Measurements from ENCODE around the gene FAS. TPM values are rescaled to one million over a fixed set of nuclear protein-coding genes. Genes with fewer than 3 reads are reported as not detected.

Gene FAS
- polyA plus RNA-seq, 3 donors = 27.3 to 28.9 (median 27.9) TPM

GRCh38 chr10:88964869-88965415 is 25.7 kb upstream of the FAS start:
- H3K27ac ChIP-seq (ENCODE audit: low read depth in 1 of 2, low read length in 2 of 2) = no peak overlapping the region
- H3K79me2 ChIP-seq (ENCODE audit: insufficient read depth, low read length) = no peaks in the 10 kb centered on the region
- H3K27ac Mint-ChIP-seq = peak overlapping the region in 3 of 7 donors; percentile 1 to 36 (median 10)

GRCh38 chr10:88966797-88967196 is 23.8 kb upstream of the FAS start:
- H3K27me3 Mint-ChIP-seq (ENCODE audit: low read depth in 3 of 3) = peaks cover 0 to 1% (median 0%) of the 10 kb centered on the region in 3 donors
- Histone ChIP-seq H3K9ac (ENCODE audit: insufficient read depth, low read length, poor library complexity, severe bottlenecking) (no peak overlapping the region), H3K27me3 (ENCODE audit: control insufficient read depth in 2 of 2, insufficient read depth in 2 of 2, low read length in 2 of 2) (no peaks in the 10 kb centered on the region), H3K4me2 (replicated peaks; ENCODE audit: extremely low read depth, low read length, poor library complexity, severe bottlenecking) (no peak overlapping the region), H3K79me2 (ENCODE audit: insufficient read depth, low read length) (no peaks in the 10 kb centered on the region), H3K4me1 (ENCODE audit: control insufficient read depth in 1 of 2, insufficient read depth in 2 of 2, low read length in 2 of 2) (peaks cover 13 to 15% of the 10 kb centered on the region in 2 donors), H3K27ac (ENCODE audit: low read depth in 1 of 2, low read length in 2 of 2) (no peak overlapping the region), H2AFZ (ENCODE audit: insufficient read depth, low read depth, low read length, poor library complexity, severe bottlenecking) (no peak overlapping the region), H4K20me1 (ENCODE audit: insufficient read depth, low read length) (no peaks in the 10 kb centered on the region), H3K4me3 (replicated peaks in 1 of 3; ENCODE audit: low read depth in 2 of 3, low read length in 3 of 3) (no peak overlapping the region), H3K9me3 (replicated peaks in 1 of 2; ENCODE audit: control insufficient read depth in 1 of 2, insufficient read depth in 1 of 2, low read length in 2 of 2) (no peaks in the 10 kb centered on the region), H3K36me3 (replicated peaks in 1 of 2; ENCODE audit: control insufficient read depth in 1 of 2, insufficient read depth in 2 of 2, low read length in 2 of 2) (no peaks in the 10 kb centered on the region)
- no peak for TF ChIP-seq CTCF (IDR thresholded peaks at IDR 0.05)
- no peak overlapping the region for H3K27ac Mint-ChIP-seq
- no peak overlapping the region for H3K4me3 Mint-ChIP-seq
- intact Hi-C loops (cut with micrococcal nuclease) = no loop called here
- no peak for DNase-seq
- H3K4me1 Mint-ChIP-seq = peaks cover 29% of the 10 kb centered on the region
- no peaks in the 10 kb centered on the region for H3K9me3 Mint-ChIP-seq
- WGBS (ENCODE audit: insufficient coverage) = no CpG with 5 or more reads among the region's 3 CpGs
- H3K36me3 Mint-ChIP-seq = no peaks in the 10 kb centered on the region

More at GRCh38 chr10:88964869-88965415, 25.7 kb upstream of the FAS start:
- Histone ChIP-seq H3K36me3 (replicated peaks in 1 of 2; ENCODE audit: control insufficient read depth in 1 of 2, insufficient read depth in 2 of 2, low read length in 2 of 2) (no peaks in the 10 kb centered on the region), H2AFZ (ENCODE audit: insufficient read depth, low read depth, low read length, poor library complexity, severe bottlenecking) (peak overlapping the region; percentile 33), H3K27me3 (ENCODE audit: control insufficient read depth in 2 of 2, insufficient read depth in 2 of 2, low read length in 2 of 2) (no peaks in the 10 kb centered on the region), H3K4me3 (replicated peaks in 1 of 3; ENCODE audit: low read depth in 2 of 3, low read length in 3 of 3) (no peak overlapping the region), H3K9ac (ENCODE audit: insufficient read depth, low read length, poor library complexity, severe bottlenecking) (no peak overlapping the region), H3K4me1 (ENCODE audit: control insufficient read depth in 1 of 2, insufficient read depth in 2 of 2, low read length in 2 of 2) (peaks cover 13 to 15% of the 10 kb centered on the region in 2 donors), H3K9me3 (replicated peaks in 1 of 2; ENCODE audit: control insufficient read depth in 1 of 2, insufficient read depth in 1 of 2, low read length in 2 of 2) (no peaks in the 10 kb centered on the region), H3K4me2 (replicated peaks; ENCODE audit: extremely low read depth, low read length, poor library complexity, severe bottlenecking) (no peak overlapping the region), H4K20me1 (ENCODE audit: insufficient read depth, low read length) (no peaks in the 10 kb centered on the region)
- Mint-ChIP-seq H3K4me3 (peak overlapping the region in 1 of 2 donors; percentile 74), H3K9me3 (no peaks in the 10 kb centered on the region), H3K36me3 (no peaks in the 10 kb centered on the region), H3K27me3 (ENCODE audit: low read depth in 3 of 3) (no peaks in the 10 kb centered on the region), H3K4me1 (peaks cover 29% of the 10 kb centered on the region)
- WGBS (ENCODE audit: insufficient coverage) = 23% methylated on average over 2 of the region's 3 CpGs
- DNase-seq = no peak
- TF ChIP-seq CTCF (IDR thresholded peaks at IDR 0.05) = no peak
- intact Hi-C loops (cut with micrococcal nuclease) = no loop called here
